NCI-H2081 treated with DMSO at 0.1 percent for 48 hours (cell line): ENCODE results near the gene SLC38A8.

Source experiments
- DNase-seq: peaks from one replicate; lab custom pipeline; 2025; lab: John Stamatoyannopoulos, UW

The SLC38A8 gene

GRCh38 chr16:83969771-83970429 lies 72.7 kb downstream of the SLC38A8 start:
- no peak for DNase-seq

- DNase-seq: no peak
Observed at GRCh38 chr16:83968891-83969649, 73.5 kb downstream of the SLC38A8 start.

DNA sequence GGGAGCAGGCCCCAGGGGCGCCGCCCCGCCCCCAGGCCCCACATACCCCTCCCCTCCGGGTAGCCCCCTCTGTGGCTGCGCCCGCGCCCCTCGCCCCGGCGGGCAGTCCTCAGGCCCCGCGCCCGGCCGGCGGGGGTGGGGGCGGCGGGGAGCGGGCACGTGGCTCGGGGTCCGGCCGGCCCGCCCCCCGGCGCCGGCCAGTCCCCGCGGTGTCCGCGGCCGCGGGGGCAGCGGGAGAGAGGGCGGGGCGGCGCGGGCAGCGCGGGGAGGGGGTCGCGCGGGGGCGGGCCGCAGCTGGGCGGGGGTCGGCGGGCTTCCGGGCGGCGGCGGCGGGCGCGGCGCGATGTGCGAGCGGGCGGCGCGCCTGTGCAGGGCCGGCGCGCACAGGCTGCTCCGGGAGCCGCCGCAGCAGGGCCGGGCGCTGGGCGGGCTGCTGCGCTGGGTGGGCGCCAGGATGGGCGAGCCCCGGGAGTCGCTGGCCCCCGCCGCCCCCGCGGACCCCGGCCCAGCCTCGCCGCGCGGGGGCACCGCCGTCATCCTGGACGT lies 74.2 kb downstream of the SLC38A8 start:
- DNase-seq: no peak

GRCh38 chr16:83967838-83968305 lies 74.7 kb downstream of the SLC38A8 start, which contains the start of gene NECAB2:
Gene NECAB2 (plus strand): TSS chr16:83968244. CDS start chr16:83968649, 405 bp downstream.
- DNase-seq: no peak

GRCh38 chr16:83967091-83967490 lies 75.5 kb downstream of the SLC38A8 start:
- no peak for DNase-seq

- DNase-seq: no peak
Observed at GRCh38 chr16:83966153-83966696, 76.4 kb downstream of the SLC38A8 start.

DNA sequence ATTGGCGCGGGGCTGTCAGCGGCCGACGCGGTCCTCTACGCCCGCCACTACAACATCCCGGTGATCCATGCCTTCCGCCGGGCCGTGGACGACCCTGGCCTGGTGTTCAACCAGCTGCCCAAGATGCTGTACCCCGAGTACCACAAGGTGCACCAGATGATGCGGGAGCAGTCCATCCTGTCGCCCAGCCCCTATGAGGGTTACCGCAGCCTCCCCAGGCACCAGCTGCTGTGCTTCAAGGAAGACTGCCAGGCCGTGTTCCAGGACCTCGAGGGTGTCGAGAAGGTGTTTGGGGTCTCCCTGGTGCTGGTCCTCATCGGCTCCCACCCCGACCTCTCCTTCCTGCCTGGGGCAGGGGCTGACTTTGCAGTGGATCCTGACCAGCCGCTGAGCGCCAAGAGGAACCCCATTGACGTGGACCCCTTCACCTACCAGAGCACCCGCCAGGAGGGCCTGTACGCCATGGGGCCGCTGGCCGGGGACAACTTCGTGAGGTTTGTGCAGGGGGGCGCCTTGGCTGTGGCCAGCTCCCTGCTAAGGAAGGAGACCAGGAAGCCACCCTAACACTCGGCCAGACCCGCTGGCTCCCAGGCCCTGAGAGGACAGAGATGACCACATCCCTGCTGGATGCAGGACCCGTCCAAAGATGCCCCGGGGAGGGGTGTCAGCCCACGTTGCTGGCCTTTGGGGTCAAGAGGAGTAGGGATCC lies 77.0 kb downstream of the SLC38A8 start:
- DNase-seq: no peak

GRCh38 chr16:83964684-83965443 lies 77.7 kb downstream of the SLC38A8 start:
- DNase-seq: no peak

DNA sequence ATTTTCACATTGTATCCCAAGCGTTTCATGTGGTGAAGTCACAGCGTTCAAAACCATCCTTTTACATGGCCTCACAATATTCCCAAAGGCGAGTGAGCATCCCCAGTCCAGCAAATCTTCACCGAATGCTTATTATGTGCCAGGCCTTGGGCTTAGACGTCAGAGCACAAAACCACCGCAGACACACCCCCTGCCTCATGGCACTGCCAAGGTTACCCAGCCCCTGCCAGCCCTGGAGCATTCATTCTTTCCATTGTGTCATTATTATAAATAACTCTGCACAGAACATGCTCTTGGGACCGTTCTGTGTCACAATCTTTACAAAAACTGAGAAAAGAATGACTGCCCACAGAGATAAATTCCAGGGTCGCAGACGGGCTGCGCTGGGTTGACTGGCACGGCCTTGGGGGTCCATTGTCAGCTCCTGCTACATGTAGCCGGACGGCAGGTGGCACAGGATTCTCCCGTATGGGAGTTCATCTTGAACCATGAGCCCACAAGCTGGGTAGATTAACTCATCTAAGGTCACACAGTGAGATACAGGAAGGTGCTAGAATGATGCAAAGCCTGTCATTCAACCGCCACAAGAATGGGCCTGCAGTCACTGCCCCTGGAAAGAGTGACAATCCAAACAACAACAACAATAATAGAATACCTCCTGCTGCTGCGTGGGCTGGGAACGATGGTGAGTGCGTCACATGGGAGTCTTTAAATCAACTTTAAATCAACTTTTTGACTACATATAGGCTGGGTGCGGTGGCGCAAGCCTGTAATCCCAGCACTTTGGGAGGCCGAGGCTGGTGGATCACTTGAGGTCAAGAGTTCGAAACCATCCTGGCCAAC lies 79.1 kb downstream of the SLC38A8 start:
- DNase-seq: no peak

DNA sequence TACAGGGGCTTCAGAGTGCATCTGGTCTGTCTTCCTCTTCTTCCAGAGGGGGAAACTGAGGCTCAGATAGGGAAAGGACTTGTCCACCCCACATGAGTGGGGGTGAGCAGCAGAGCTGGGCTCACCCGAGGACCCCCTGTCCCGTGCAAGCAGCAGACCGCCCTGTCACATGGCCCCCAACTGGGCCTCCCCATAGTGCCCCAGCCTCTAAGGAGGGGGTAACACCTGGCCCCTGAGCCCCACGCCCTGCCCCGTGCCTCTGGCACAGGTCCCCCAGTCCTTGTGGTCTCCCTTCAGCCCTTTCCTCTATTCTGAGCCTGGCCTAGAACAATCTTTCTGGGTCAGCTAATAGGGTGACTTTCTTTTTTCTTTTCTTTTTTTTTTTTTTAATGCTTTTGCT lies 81.0 kb downstream of the SLC38A8 start:
- no peak for DNase-seq

GRCh38 chr16:83960521-83961249 lies 81.9 kb downstream of the SLC38A8 start:
- DNase-seq: no peak
